ENCODE results near the gene ST8SIA6.

GRCh38 chr10:17307123-17307522 is 147.3 kb downstream of the ST8SIA6 start:
- no peak for TF ChIP-seq CTCF (IDR thresholded peaks at IDR 0.05)
- no peak for TF ChIP-seq POLR2A (IDR thresholded peaks at IDR 0.05)
